SK-N-MC (cell line): ENCODE measurements around the gene KLK13.

Experiments
- DNase-seq: peaks from one replicate; pipeline ENCODE4 v3.0.0-alpha.2; 2011; ENCODE audit warnings: low read depth, low spot score
- H3K27ac ChIP-seq: fragments of 200-600 bp; sonication (generic); 2 replicates; pipeline ENCODE4 v1.5.1; 2016; ENCODE audit warnings: mixed run types
- H3K36me3 ChIP-seq: fragments of 200-600 bp; sonication (generic); 2 replicates; pipeline ENCODE4 v1.6.1; 2017; ENCODE audit warnings: antibody characterized with exemption, low read length, mixed read lengths; ENCODE audit not compliant: insufficient read depth
- H3K4me3 ChIP-seq: fragments of 200-600 bp; sonication (generic); 2 replicates; pipeline ENCODE4 v1.5.1; 2016
- H3K9ac ChIP-seq: fragments of 200-600 bp; sonication (generic); 2 replicates; pipeline ENCODE4 v1.8.0; 2017; ENCODE audit warnings: mixed run types, mixed read lengths; ENCODE audit not compliant: insufficient read length
- H3K9me3 ChIP-seq: fragments of 200-600 bp; sonication (generic); 2 replicates; pipeline ENCODE4 v1.6.1; 2017; ENCODE audit warnings: low read depth, mild to moderate bottlenecking, antibody characterized with exemption, low read length, moderate library complexity, mixed read lengths
- EZH2 ChIP-seq: fragments of 200-600 bp; sonication (generic); IDR thresholded peaks from one replicate; pipeline ENCODE4 v1.6.1; 2017; ENCODE audit warnings: antibody characterized with exemption
- FOXP2 ChIP-seq: optimal IDR thresholded peaks from 2 replicates; pipeline ENCODE3; 2011; ENCODE audit warnings: mild to moderate bottlenecking, moderate library complexity; ENCODE audit not compliant: insufficient read depth; ENCODE audit errors: extremely low read length, control extremely low read depth
- POLR2AphosphoS5 ChIP-seq: IDR thresholded peaks from 2 replicates; pipeline ENCODE4 v1.6.1; 2012; ENCODE audit warnings: mild to moderate bottlenecking, low read depth, low read length, borderline replicate concordance

KLK13 gene

DNA sequence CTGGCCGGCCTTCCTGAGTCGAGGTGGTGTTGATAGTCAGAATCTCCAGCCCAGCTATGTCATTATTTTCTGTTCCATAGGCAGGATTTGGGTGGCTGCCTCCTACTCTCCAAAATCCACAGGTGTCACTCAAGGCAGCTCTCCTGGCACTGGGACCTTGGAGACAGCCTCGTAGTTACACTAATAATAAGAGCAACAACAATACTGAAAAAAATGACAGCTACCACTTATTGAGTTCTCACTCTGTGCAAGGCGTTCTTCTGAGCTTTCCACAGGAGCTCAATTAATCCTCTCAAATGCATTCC is 17.9 kb downstream of the KLK13 start:
- Histone ChIP-seq H3K36me3 (no peaks in the 10 kb centered on the region), H3K9me3 (no peaks in the 10 kb centered on the region), H3K27ac (no peak overlapping the region), H3K4me3 (no peak overlapping the region), H3K9ac (no peak overlapping the region)
- TF ChIP-seq POLR2AphosphoS5 (no peak), FOXP2 (no peak), EZH2 (no peak)
- DNase-seq: no peak

DNA sequence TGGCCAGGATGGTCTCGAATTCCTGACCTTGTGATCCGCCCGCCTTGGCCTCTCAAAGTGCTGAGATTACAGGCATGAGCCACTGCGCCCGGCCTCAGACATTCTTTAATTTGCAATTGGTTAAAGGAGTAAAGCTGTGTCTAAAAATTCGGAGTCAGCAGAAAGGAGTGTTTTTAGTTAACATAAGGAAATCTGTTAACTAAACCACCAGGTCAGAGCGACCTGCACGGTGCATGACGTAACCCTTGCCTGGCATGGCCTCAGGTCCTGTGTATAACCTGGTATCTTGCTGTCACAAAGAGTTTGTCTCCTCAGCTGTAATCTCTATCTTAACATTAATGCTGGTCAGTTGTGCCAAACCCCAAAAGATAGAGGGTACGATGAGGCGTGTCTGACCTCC is 20.6 kb downstream of the KLK13 start:
- H3K9ac ChIP-seq: no peak overlapping the region
- TF ChIP-seq EZH2 (no peak), FOXP2 (no peak), POLR2AphosphoS5 (no peak)
- DNase-seq: no peak

DNA sequence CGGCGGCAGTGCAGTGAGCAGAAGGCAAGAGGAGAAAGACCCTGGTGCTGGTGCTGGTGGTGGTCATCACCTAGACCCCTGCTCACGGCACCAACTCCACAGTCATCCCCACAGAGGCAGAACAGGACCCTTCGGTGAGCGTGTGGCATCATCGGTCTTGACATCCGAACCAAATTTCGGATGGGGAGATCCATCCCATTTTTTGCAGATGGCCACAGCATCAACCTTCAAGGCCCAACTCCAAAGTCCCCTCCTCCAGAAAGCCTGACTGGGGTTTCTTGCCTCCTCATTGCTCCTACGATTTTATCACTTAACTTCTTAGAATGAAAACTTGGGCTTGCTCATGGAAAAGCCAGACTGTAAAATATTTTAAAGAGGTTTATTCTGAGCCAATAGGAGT is 21.4 kb downstream of the KLK13 start:
- Histone ChIP-seq H3K9ac (no peak overlapping the region), H3K36me3 (no peaks in the 10 kb centered on the region), H3K9me3 (no peaks in the 10 kb centered on the region), H3K27ac (no peak overlapping the region), H3K4me3 (no peak overlapping the region)
- DNase-seq: no peak
- TF ChIP-seq POLR2AphosphoS5: no peak
- no peak for TF ChIP-seq FOXP2
- TF ChIP-seq EZH2: no peak

More for the DNA sequence above, 20.6 kb downstream of the KLK13 start:
- Histone ChIP-seq H3K4me3 (no peak overlapping the region), H3K9me3 (no peaks in the 10 kb centered on the region), H3K27ac (no peak overlapping the region), H3K36me3 (no peaks in the 10 kb centered on the region)

DNA sequence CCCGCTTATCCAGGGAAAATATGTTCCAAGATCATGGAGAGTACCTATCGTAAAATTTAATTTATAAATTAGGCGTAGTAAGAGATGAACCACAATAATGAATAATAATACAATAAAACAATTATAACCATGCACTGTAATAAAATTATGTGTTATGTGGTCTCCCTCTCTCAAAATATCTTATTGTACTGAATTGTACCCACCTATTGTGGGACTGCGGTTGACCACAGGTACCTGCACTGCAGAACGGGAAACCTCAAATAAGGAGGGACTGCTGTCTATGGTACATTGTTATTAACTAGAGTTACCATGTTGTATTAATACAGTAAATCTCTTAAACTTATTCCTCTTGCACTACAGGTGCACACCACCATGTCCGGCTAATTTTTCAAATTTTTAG is 24.7 kb downstream of the KLK13 start:
- TF ChIP-seq FOXP2 (no peak), POLR2AphosphoS5 (no peak), EZH2 (no peak)
- H3K9me3 ChIP-seq: no peaks in the 10 kb centered on the region
- H3K27ac ChIP-seq: no peak overlapping the region
- no peak overlapping the region for H3K9ac ChIP-seq
- no peak overlapping the region for H3K4me3 ChIP-seq
- DNase-seq: no peak
- H3K36me3 ChIP-seq: no peaks in the 10 kb centered on the region

DNA sequence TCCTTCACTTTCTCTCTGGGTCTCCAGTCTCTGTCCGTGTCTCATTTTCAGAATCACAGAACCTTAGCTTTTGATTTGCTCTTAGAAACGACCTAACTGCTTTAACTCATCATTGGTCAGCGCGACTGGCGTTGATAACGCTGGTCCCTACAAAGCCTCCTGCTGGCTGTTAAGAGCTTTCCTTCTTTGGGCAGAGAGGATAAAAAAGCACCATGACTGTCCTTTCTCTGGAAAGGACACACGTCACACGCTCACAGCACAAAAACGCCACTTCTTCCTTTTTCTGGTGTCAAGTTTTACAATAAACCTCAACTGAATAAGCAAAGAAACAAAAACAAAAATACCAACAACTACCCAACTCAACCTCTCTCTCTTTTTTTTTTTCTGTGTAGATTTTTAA is 28.4 kb downstream of the KLK13 start:
- no peak overlapping the region for H3K27ac ChIP-seq
- no peak overlapping the region for H3K4me3 ChIP-seq
- no peak overlapping the region for H3K9ac ChIP-seq
- TF ChIP-seq EZH2 (no peak), POLR2AphosphoS5 (no peak), FOXP2 (no peak)
- H3K36me3 ChIP-seq: no peaks in the 10 kb centered on the region
- no peaks in the 10 kb centered on the region for H3K9me3 ChIP-seq
- DNase-seq: no peak

DNA sequence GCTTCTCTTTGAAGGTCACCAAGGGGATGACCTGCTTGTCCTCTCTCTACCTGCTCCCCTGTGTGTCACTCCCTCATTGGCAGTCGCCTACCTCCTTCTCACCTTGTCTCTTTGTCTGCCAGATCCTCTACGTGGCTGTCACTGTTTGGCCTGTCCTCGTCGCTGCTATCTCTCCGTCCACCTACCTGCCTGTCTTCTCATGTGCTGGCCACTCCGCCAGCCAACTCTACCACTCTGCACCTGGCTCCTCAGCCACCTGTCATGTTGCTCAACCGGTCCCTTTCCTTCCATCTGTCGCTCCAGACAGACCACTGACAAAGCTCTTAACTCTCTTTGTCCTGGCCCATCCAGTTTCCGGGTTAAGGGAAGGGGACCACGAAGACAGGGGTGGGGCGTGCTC is 30.2 kb downstream of the KLK13 start, which contains the start of gene KLK12:
KLK12 (minus strand) TSS at position 299 of the 400 bp plus-strand sequence. CDS start 381 bp downstream, outside the sequence.
- no peak within 1 kb of the TSS for H3K9ac ChIP-seq
- H3K36me3 ChIP-seq: no peaks in the 10 kb centered on the region
- H3K27ac ChIP-seq: no peak within 1 kb of the TSS
- TF ChIP-seq POLR2AphosphoS5 (no peak), FOXP2 (no peak), EZH2 (no peak)
- no peak within 1 kb of the TSS for H3K4me3 ChIP-seq
- DNase-seq: no peak
- no peaks in the 10 kb centered on the region for H3K9me3 ChIP-seq

DNA sequence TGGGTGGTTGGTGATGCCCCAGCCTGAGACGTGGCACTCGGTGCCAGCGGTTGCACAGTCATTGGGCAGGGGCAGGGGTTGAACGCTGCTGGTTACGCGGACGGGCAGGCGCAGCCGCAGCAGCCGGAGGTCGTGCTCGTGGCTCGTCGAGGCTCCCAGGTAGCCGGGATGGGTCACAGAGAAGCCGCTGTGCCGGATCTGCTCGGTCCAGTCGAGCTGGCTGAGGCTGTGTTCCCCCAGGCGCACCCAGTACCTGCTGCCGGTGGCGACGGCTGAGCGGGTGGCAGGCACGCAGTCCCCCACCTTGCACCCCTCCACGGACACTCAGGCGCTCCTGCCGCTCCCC is 33.0 kb downstream of the KLK13 start:
- DNase-seq: no peak
- no peak overlapping the region for H3K27ac ChIP-seq
- H3K36me3 ChIP-seq: no peaks in the 10 kb centered on the region
- TF ChIP-seq POLR2AphosphoS5 (no peak), FOXP2 (no peak), EZH2 (no peak)
- no peak overlapping the region for H3K9ac ChIP-seq
- no peaks in the 10 kb centered on the region for H3K9me3 ChIP-seq
- no peak overlapping the region for H3K4me3 ChIP-seq

DNA sequence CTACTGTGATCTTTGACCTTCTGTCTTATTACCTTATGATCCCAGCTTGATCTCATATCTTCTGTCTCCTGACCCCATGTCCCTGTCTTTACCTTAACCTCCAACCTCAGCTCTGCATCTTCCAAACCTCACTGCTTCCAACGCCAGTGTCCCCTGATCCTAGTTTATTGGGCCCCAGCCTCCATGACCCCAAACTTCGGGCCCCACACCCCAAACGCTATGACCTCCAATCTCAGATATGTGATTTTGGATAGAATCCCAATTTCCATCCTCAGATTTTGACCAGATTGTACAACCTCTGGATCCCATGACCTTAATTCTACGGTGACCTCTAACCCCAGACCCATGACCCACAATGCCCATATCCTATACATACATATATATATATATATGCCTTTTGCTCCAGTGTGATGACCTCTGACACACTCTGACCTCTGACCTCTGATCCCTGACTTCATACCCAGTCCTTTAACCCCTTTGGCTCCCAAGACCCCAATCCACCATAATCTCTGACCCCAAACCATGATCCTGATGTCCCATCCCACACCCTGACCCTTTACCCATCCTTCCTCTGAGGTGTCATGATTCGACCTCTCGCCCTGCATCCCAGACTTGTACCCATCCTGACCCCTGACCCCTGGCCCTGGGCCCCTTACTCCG is 33.5 kb downstream of the KLK13 start:
- Histone ChIP-seq H3K36me3 (no peaks in the 10 kb centered on the region), H3K9ac (no peak overlapping the region), H3K4me3 (no peak overlapping the region), H3K9me3 (no peaks in the 10 kb centered on the region), H3K27ac (no peak overlapping the region)
- no peak for TF ChIP-seq FOXP2
- no peak for TF ChIP-seq POLR2AphosphoS5
- no peak for TF ChIP-seq EZH2
- no peak for DNase-seq

DNA sequence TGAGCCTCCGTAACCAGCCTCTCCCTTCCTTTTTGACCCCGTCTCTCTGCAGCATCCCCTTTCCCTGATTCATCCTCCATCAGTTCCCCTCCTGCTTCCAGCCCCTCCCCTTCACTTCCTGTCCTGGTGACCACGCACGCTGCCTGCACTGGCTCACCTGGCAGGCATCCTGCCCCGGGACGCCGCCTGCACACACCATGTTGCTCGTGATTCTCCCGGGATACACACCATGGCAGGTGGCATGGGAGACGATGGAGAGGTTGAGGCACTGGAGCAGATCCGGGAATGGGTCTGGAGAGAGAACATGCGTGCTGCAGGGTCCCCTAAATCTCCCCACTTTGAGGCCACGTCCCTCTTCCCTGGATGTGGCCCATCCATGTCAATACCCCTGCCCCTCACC is 34.3 kb downstream of the KLK13 start:
- no peak overlapping the region for H3K27ac ChIP-seq
- no peak for TF ChIP-seq FOXP2
- TF ChIP-seq EZH2: no peak
- TF ChIP-seq POLR2AphosphoS5: no peak
- H3K4me3 ChIP-seq: no peak overlapping the region

DNA sequence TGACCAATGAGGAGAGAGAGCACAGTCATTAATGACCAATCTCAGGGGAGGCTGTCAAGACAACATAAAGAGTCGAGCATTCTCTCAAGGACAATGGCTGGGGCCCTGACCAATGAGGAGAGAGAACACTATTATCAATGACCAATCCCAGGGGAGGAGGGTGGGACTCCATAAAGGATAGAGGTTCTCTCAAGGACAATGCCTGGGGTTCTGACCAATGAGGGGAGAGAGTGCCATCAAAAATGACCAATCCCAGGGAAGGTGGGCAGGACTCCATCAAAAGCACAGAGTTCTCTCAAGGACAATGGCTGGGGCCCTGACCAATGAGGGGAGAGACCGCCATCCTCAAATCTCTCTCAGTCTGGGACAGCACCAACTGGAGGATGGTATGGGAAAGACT is 35.2 kb downstream of the KLK13 start:
- DNase-seq: no peak
- no peak overlapping the region for H3K27ac ChIP-seq
- TF ChIP-seq EZH2: no peak
- TF ChIP-seq FOXP2: no peak
- TF ChIP-seq POLR2AphosphoS5: no peak

More for the DNA sequence above, 34.3 kb downstream of the KLK13 start:
- H3K36me3 ChIP-seq: no peaks in the 10 kb centered on the region
- no peak for DNase-seq
- H3K9ac ChIP-seq: no peak overlapping the region
- H3K9me3 ChIP-seq: no peaks in the 10 kb centered on the region

More for the DNA sequence above, 35.2 kb downstream of the KLK13 start:
- H3K36me3 ChIP-seq: no peaks in the 10 kb centered on the region
- H3K4me3 ChIP-seq: no peak overlapping the region
- no peak overlapping the region for H3K9ac ChIP-seq
- no peaks in the 10 kb centered on the region for H3K9me3 ChIP-seq
